Fibroblast of villous mesenchyme (primary cell): ENCODE data around the gene KDM6B. TPM values are rescaled to one million over a fixed set of nuclear protein-coding genes. Genes with fewer than 3 reads are reported as not detected.

Source experiments
- DNase-seq: peaks from one replicate; pipeline ENCODE4 v3.0.0-alpha.2; 2010; ENCODE audit warnings: low read depth
- H3K4me3 ChIP-seq: 2 replicates; pipeline ENCODE4 v1.5.1; 2011; ENCODE audit warnings: low read depth, mild to moderate bottlenecking, low read length
- CTCF ChIP-seq: IDR thresholded peaks from 2 replicates; pipeline ENCODE4 v1.5.1; 2012; ENCODE audit warnings: low read depth, mild to moderate bottlenecking, low read length; ENCODE audit not compliant: insufficient read depth
- total RNA-seq: library from RNA; depleted of rRNA; stranded (reverse); fragments of >200 nt; gene quantifications from 2 replicates; pipeline ENCODE4 v1.2.3, GENCODE V29; 2012

KDM6B gene
- total RNA-seq, 1 donor = 3.0 TPM

- TF ChIP-seq CTCF = no peak
- DNase-seq = no peak
- no peak overlapping the region for H3K4me3 ChIP-seq
Observed at GRCh38 chr17:7849130-7849750, 15.2 kb downstream of the KDM6B start.

- H3K4me3 ChIP-seq = no peak overlapping the region
- no peak for TF ChIP-seq CTCF
- DNase-seq = no peak
Observed at GRCh38 chr17:7849751-7850504, 15.9 kb downstream of the KDM6B start.

GRCh38 chr17:7850701-7851437 is 16.9 kb downstream of the KDM6B start:
- TF ChIP-seq CTCF = no peak
- H3K4me3 ChIP-seq = no peak overlapping the region
- no peak for DNase-seq

- TF ChIP-seq CTCF = peak; percentile 92
- peak; percentile 86 for DNase-seq
- H3K4me3 ChIP-seq = no peak overlapping the region
Observed at GRCh38 chr17:7851438-7852261, 17.6 kb downstream of the KDM6B start.

GRCh38 chr17:7852262-7852670 is 18.2 kb downstream of the KDM6B start:
- H3K4me3 ChIP-seq = no peak overlapping the region
- no peak for DNase-seq
- no peak for TF ChIP-seq CTCF

- no peak for TF ChIP-seq CTCF
- no peak overlapping the region for H3K4me3 ChIP-seq
Observed at GRCh38 chr17:7852919-7853690, 19.1 kb downstream of the KDM6B start.

More at GRCh38 chr17:7852919-7853690, 19.1 kb downstream of the KDM6B start:
- DNase-seq = no peak
